BJ (cell line): ENCODE results near the gene APOA1. TPM values are rescaled to one million over a fixed set of nuclear protein-coding genes. Genes with fewer than 3 reads are reported as not detected.
A peak's percentile ranks its signal among the peaks of the same experiment; 100 is the strongest.

Source experiments
- CTCF ChIA-PET: fragments of 350-600 bp; formaldehyde crosslinking; extraction: SDS; loops from one replicate; lab custom pipeline; 2021; ENCODE audit warnings: antibody characterized with exemption, inconsistent platforms; lab: Yijun Ruan, JAX
- POLR2A ChIA-PET: fragments of 300-600 bp; sonication (Branson Sonifier 250); formaldehyde crosslinking; extraction: SDS; loops from one replicate; lab custom pipeline; 2021; ENCODE audit warnings: antibody characterized with exemption; lab: Charles Lee
- DNase-seq: peaks from one replicate; pipeline ENCODE4 v3.0.0-alpha.2; 2011; ENCODE audit warnings: low read depth
- H3K27me3 ChIP-seq: 2 replicates; pipeline ENCODE4 v1.6.0; 2011; ENCODE audit warnings: low read length; ENCODE audit not compliant: control insufficient read depth, insufficient read depth
- H3K36me3 ChIP-seq: 2 replicates; pipeline ENCODE4 v1.5.1; 2011; ENCODE audit warnings: low read length; ENCODE audit not compliant: control insufficient read depth, insufficient read depth
- H3K4me3 ChIP-seq: 2 replicates; pipeline ENCODE4 v1.5.1; 2011; ENCODE audit warnings: low read depth, mild to moderate bottlenecking, control low read depth, low read length
- CTCF ChIP-seq: IDR thresholded peaks from 2 replicates; pipeline ENCODE4 v1.5.1; 2011; ENCODE audit warnings: low read depth, mild to moderate bottlenecking, control low read depth, inconsistent platforms, low read length, moderate library complexity; ENCODE audit not compliant: insufficient read depth
- polyA plus RNA-seq: library from polyadenylated mRNA; depleted of rRNA; stranded (reverse); fragments of >200 nt; gene quantifications from 2 replicates; pipeline ENCODE4 v1.2.3, GENCODE V29; 2011

APOA1 gene
- polyA plus RNA-seq, 1 experiment = not detected

GRCh38 chr11:116791002-116791812 is 46.2 kb downstream of the APOA1 start:
- POLR2A ChIA-PET = no interaction called here
- H3K36me3 ChIP-seq = no peaks in the 10 kb centered on the region; the same call in 1 of the 2 replicates

GRCh38 chr11:116790167-116791001 is 47.0 kb downstream of the APOA1 start:
- ChIA-PET POLR2A (no interaction called here), CTCF (interaction anchor here (0.9 to 9.6 kb wide), 38 partner anchors 8 to 438 kb away, joined by 3 to 165 read pairs (median 4); partner anchors contain the start of genes APOA1 and SIK3)
- no peak for TF ChIP-seq CTCF
- H3K4me3 ChIP-seq = no peak overlapping the region
- no peak for DNase-seq
- H3K36me3 ChIP-seq = peaks cover 4% of the 10 kb centered on the region
- H3K27me3 ChIP-seq = no peaks in the 10 kb centered on the region

More at GRCh38 chr11:116791002-116791812, 46.2 kb downstream of the APOA1 start:
- CTCF ChIA-PET = interaction anchor here (0.7 to 9.6 kb wide), 44 partner anchors 8 to 437 kb away, joined by 3 to 165 read pairs (median 4); partner anchors contain the start of genes APOA1, PAFAH1B2 and SIK3
- no peak for DNase-seq
- peak; percentile 96 for TF ChIP-seq CTCF
- H3K27me3 ChIP-seq = no peaks in the 10 kb centered on the region
- H3K4me3 ChIP-seq = no peak overlapping the region

- H3K36me3 ChIP-seq = peaks cover 15% of the 10 kb centered on the region
- H3K4me3 ChIP-seq = no peak overlapping the region
- POLR2A ChIA-PET = no interaction called here
- DNase-seq = no peak
- CTCF ChIA-PET = interaction anchor here (2.3 to 9.6 kb wide), 4 partner anchors 8 to 438 kb away, joined by 12 to 165 read pairs (median 14); no protein-coding TSS in a partner anchor
- H3K27me3 ChIP-seq = no peaks in the 10 kb centered on the region
- TF ChIP-seq CTCF = no peak
Measured at GRCh38 chr11:116788975-116789374, 48.4 kb downstream of the APOA1 start.

- H3K4me3 ChIP-seq = peak overlapping the region; percentile 80
- ChIA-PET CTCF (interaction anchor here (2.3 to 9.6 kb wide), 3 partner anchors 48 to 438 kb away, joined by 12 to 165 read pairs (median 14); no protein-coding TSS in a partner anchor), POLR2A (interaction anchor here (0.6 kb wide), 1 partner anchor 15 kb away, joined by 3 read pairs; no protein-coding TSS in a partner anchor)
- no peak for DNase-seq
- H3K27me3 ChIP-seq = no peaks in the 10 kb centered on the region
- TF ChIP-seq CTCF = no peak
- peaks cover 15% of the 10 kb centered on the region for H3K36me3 ChIP-seq
Measured at GRCh38 chr11:116788534-116788933, 48.9 kb downstream of the APOA1 start.
